NOMO-1 treated with DMSO at 0.1 percent for 48 hours (cell line): ENCODE results near the gene PIGV.

Experiments used
- DNase-seq: peaks from one replicate; lab custom pipeline; 2025; ENCODE audit not compliant: unreplicated experiment; lab: John Stamatoyannopoulos, UW

The PIGV gene

DNA sequence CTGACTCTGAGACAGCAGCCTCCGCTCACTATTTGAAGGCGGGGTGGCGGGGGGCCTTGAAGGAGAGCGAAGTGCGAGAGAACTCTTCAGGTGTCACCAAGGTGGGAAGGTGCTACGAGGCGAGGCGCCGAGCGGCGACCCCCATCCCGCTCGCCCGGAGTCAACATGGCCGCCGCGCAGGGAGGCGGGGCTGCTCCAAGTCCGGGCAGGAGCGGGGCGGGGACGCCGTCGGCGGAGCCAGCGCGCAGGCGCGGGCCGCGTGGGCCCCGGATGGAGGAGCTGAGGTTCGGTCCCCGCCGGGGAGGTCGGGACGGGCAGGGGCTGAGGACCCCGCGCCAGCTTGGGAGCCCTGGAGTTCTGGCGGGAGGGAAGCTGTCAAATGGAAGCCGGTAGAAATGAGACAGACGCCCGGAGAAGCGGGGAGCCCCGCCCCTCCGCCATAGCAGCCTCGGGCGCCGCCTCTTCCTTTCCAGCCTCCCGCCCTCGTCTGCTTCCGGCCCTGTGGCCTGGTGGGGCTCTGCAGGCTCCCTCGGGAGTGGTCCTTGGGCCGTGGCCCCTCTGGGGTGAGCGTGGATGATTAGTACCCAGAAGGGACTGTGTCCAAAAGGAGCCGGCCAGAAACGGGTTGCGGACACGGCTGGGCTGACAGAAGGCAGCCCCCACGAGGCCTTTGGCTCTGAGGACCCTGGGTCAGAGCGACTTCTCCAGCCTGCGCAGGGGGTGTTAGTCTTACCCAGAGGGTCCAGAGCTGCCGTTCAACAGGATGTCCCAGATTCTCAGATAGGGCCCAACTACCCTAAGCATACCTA, at the start of gene PIGV:
PIGV (plus strand) TSS at position 245 of the 809 bp plus-strand sequence. CDS start 2,866 bp downstream, outside the sequence.
- peak; percentile 82 for DNase-seq

DNA sequence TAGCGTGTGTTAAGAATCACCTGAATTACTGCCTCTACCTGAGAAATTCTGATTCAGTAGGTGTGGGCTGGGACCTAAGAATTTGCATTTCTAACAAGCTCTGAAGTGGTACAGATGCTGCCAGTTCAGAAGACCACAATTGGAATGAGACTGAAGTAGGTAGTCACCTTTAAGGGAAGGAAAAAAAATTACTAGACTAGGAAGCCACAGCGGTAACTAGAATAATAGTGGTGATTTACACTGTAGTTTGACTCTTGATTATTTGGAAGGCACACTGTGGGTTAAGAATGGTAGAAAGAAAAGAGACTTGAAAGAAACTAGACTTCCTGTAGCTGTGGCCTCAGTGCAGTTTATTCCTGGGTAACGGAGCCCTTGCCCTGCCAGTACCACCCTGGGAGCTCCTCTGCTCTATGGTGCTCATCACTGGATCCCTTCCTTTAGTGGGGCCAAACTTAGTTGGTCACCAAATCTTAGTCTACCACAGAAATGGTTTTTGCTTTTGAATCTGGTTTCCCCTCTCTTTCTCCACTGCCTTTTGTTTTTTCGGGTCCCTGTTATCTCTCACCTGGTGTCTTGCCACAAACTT, 48.3 kb upstream of the PIGV start:
- DNase-seq = no peak

DNA sequence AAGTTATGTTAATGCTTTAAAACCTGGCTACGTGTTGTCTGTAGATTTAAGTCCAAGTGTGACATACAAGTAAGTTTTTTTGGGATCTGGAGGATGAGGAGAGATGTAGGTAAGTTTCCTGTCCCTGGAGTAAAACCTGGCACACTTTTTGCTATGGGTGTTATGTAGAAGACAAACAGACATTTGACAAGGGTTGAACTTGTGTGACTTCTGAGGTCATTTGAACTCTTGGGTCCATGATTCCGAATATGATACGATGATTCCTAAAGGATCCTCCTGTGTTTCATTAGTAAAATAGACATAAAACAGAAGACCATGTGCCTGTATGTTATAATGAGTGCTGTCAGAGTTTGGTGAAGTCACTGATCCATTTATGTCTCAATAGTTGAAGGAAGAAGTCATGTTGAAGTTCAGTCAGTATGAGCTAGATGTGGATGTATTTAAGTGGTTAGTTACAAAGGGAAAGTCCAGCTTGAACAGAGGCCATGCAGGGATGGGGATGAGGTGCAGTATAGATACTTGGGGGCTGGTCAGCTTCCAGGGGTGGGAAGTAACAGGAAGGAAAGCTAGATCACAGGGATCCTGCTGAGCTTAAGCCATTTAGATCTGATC, 47.6 kb upstream of the PIGV start:
- no peak for DNase-seq

DNA sequence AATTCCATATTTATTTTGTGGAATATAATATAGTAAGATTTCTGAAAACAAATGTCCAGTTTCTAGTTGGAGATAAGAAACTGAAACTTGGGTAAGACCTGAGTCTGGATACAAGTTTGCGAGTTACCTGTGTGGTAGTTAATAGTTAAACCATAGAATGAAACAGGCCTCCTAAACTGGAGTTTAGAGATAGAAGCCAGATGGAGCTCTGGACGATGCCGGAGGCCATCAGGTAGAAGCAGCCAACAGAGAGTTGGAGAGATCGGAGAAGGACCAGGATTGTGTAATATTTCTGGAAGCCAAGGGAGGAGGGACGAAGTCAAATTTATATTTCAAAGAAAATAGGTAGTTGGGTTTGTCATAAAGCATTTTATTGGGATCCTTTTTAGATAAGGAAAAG, 46.8 kb upstream of the PIGV start:
- no peak for DNase-seq

DNA sequence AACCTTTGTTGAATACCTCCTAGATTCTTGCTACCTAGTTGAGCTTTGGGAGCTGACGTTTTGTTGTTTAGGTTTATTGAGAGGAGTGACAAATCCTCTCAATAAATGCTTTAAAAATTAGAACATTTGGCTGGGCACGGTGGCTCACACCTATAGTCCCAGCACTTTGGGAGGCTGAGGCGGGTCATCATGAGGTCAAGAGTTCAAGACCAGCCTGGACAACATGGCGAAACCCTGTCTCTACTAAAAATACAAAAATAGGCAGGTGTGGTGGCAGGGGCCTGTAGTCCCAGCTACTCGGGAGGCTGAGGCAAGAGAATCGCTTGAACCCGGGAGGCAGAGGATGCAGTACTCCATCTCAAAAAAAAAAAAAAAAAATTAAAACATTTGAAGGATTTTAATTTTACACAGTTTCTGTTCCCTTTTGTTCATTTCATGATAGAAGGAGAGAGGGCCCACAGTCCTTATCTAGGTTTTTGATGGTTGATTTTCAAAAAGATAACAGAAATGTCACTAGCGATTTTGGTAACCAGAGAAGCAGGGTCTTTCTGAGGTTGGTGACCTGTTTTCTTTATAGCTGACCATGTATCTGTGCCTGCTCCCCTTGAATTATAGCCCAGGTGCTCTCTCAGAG, 44.2 kb upstream of the PIGV start:
- peak; percentile 15 for DNase-seq

DNA sequence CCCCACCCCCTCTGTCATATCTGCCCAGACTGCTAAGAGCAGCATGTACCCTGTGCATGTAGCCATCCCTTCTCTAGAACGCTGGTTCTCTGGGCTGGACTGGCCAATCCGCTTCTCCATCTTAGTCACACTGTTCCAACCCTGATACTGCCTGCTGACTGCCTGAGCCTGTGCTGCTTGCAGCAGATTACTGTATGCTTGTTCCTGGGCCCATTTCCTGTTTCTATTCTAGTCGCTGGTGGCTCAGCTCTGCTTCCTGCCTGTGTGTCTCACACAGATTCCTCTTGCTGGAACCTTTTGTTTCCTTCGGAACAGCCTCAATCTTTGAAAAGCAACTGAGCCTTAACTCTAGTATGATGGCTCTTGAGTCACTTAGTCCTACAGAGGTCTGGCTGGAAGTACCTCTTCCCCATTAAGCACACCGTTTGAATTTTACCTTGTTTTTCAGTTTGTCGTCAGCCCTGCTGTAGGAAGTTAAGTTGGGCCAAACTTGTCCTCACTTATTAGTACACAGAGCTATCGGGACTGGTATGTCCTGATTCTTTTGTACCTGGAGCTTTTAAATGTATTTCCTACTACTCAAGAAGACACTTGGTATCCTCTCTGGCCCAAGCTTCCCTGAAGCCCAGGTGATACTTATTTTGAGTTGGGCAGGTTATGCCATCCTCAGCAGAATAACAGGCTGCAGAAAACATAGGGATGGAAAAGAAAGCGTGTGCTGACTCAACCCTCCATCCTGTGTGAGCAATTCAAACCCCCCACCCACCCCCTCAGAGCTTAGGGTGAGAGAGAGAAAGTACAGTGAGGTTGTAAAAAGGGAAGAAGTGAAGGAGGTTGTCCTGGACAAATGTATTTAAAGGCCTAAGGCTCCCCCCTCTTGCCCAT, 43.4 kb upstream of the PIGV start:
- DNase-seq = peak; percentile 89

DNA sequence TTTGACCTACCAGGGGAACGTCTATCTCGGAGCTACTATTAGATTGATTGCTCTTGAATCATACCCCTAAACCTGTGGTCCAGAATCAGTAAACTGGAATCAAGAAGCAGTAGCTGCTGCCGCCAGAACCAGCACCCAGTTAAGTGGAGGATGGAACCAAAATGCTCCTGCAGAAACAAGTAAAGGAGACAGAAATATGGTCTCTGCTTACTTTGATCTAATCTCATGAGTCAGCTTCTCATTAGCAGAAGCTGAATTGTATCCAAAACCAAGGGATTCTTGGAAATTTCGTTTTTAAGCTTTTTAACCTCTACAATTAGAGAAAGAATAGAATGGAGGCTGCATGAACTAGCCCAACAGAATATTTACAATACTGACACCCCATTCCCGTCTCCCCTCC, 42.6 kb upstream of the PIGV start:
- DNase-seq = no peak

DNA sequence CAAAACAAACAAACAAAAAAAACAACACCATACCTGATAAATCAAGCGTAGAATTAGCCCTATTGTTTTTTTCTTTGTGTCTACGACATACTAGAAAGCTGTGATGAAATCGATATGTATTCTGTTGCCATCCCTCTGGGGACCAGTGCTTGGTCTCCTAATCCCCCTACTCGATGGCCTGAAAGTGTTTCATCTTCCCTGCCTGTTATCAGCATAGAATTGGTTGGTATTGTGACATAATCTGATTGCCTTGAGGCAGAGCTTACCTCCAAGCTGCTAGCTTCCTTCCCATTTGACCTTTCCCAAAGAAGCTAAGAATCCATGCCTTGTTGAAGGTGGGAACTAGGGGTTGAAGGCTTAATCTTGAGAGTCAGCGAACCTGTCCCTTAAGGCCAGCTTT, 40.7 kb upstream of the PIGV start:
- no peak for DNase-seq

DNA sequence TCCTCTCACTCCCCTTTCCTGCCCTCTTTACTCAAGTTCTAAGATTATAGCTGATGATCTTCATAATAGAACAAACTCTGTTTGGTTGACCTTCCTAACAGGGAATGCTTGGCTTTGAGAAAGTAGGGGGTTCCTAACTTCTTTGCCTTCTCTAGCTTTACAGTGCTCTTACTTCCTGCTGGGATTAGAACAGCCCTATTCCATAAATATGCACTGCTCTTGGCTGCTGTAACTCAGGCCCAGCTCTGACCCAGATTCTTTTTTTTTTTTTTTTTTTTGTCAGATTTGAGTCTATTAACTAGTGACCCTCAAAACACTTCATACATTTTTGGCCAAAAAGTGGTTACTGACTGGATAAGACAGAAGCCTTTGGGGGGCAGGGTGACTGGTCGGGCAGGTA, 39.4 kb upstream of the PIGV start:
- no peak for DNase-seq

DNA sequence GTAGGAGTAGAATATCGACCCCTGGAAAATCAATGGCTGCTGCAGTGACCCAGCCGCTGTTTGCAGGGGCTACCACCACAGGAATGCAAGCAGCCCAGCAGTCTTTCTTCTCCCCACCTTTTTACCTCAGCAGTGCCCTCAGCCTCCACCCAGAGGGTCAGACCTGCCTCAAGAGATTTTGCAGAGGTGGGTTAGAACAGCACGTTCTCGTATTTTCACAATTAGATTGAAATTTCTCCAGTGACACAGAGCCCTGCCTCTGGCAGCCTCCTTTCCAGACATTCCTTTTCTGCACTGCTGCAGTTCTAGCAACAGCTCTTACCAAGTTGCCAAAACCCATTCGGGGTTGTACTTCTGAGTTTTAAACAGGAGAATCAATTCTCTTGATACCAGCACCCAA, 38.3 kb upstream of the PIGV start:
- DNase-seq = no peak

DNA sequence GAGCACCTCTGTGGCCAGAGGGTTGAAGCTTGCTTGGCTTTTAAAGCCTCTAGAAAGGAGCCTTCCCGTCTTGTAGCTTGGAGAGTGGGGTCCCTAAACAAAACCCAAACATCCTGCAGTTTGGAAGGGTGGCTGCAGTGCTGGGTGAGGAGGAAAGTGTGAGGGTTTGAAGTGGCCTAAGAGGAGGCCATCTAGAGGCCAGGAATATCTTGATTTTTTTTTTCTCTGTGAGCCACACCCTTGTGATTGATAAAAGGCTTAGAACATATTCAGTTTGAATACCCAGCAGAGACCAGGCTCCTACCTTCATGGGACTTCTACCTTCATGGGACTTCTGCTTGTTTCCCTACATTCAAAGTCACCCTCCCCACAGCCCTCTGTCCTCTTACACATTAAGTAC, 37.3 kb upstream of the PIGV start:
- no peak for DNase-seq

DNA sequence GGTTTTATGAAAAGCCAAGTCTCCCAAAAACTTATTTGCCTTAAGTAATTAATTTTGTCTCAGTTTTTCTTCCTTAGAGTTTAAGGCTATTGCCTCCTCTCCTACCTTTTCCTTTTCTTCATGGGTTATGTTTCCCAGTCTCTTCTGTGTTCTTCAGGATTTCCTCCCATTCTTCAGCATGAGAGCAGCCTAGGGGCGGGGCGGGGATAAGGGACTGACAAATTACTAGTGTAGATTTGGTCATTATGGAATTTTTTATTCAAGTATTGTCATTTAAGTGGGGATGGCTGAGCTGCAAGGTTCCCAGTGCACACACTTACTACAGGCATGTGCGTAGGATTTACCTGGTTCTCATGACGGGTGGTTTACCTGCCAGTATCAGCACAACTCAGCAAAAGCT, 35.2 kb upstream of the PIGV start:
- no peak for DNase-seq

DNA sequence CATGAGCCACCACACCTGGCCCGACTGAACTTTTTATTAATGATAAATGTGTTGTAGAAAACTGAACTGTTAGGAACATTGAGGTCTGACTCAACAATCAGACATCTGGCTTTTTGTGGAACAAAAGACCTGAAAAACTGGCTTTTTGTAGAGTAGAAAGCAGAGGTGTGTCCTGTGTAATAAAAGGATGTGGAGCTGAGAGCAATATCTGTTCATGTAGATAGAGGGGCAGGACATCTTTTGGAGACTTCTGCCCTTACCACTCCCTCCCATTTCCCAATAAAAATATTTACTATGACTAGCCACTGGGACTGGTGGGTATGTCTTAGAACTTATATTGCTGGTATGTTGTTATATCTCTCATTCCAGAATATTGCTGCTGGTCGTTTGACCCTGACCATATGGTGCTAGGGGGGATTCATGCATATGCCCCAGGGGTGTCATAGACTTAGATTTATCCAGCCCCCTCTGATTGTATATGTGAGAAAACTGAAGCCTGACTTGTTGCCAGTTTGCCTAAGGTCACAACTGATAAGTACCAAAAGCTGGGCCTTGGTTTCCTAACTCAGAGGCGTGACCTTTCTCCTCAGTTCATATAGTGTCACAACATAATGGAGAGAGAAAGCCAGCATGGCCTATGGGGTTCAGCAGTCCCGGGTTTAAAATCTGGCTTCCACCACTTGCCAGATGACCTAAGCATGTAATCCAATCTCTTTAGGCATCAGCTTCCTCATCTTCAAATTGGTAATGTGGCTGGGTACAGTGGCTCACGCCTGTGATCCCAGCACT, 33.5 kb upstream of the PIGV start:
- DNase-seq = no peak

DNA sequence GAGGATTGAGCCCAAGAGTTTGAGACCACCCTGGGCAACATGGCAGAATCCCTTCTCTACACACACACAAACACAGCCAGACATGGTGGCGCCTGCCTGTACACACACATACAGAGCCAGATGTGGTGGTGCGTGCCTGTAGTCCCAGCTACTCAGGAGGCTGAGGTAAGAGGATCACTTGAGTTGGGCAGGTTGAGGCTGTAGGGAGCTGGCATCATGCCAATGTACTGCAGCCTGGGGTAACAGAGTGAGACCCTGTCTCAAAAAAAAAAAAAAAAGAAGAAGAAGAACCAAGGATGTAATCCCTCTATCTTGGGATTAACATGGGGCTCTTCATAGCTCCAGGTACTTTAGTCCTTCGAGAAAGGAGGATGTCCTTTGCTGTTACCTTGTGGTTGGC, 29.4 kb upstream of the PIGV start:
- no peak for DNase-seq

DNA sequence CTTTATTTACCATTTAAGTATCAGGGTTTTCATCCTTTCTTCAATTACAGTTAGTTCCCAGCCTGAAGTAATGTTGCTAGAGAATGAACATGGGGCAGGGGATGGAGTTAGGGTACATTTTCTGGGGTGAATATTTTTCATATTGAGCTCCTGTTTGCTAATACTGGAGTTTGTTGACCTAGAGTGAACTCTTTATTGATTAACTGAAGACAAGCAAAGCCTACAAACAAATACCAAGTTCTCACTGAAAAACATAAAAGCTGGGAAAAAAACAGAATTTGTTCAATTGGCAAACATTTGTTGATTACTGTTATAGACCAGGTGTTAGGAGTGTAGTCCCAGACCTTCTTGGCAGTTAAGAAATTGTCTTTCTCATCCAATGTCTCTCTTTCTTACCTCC, 28.2 kb upstream of the PIGV start:
- DNase-seq = no peak

DNA sequence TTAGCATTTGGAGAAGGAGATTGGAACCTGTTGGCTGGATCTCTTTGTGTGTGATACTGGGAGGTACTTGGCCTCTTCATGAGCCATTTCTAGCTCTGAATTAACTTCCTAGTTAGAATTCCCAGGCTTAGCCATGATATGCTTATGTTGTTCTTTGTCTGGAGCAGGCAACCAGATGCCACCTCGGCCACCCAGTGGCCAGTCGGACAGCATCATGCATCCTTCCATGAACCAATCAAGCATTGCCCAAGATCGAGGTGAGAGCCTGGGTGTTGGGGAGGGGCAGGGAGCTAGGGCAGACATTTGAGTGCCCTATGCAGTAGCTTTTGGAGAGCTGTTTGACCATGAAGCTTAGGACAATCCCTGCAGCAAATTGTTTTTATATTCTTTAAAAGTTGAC, 26.5 kb upstream of the PIGV start:
- DNase-seq = no peak

DNA sequence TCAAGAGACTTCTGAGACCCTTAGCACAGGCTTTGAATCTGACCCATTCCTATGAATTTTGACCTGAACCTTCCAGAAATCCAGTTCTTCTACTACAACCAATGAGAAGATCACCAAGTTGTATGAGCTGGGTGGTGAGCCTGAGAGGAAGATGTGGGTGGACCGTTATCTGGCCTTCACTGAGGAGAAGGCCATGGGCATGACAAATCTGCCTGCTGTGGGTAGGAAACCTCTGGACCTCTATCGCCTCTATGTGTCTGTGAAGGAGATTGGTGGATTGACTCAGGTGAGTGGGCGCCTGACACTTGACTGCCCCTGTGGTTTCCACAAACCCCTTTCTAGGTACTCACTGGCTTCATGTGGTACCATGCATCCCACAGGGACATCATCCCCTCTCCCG, 20.0 kb upstream of the PIGV start:
- DNase-seq = no peak

DNA sequence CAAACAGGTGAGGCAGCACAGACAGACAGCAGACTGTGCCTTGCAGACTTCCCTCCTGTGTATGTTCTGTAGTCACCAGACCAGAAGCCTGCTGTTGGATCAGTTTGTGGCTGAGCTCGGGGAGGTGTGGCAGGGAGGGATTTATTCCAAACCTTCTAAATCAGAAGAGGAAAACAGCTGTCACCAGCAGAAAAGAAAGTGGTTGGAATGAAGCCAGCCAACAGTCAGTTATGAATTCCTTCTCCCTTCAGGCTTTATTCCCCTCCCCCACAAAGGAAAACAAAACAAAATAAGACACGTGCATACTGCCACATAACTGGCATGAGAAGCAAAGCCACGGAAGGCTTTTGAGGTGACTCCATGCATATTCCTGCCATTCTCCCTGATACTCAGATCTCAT, 19.0 kb upstream of the PIGV start:
- DNase-seq = no peak

DNA sequence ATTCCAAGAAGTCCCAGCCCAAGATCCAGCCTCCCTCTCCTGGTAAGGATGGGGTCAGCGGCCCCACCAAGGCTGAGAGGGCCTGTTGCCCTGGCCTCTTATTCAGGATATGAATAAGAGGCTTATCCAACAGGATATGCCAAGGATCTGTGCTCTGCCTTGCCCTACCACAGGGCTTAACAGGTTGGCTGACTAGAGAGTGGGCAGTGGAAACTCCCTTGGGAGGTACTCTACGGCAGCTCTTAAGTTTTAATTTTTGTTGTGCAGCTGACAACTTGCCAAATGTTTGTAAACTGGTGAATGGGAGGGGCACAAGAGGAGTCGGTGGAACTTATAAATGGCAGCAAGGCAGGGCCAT, 16.5 kb upstream of the PIGV start:
- DNase-seq = no peak

DNA sequence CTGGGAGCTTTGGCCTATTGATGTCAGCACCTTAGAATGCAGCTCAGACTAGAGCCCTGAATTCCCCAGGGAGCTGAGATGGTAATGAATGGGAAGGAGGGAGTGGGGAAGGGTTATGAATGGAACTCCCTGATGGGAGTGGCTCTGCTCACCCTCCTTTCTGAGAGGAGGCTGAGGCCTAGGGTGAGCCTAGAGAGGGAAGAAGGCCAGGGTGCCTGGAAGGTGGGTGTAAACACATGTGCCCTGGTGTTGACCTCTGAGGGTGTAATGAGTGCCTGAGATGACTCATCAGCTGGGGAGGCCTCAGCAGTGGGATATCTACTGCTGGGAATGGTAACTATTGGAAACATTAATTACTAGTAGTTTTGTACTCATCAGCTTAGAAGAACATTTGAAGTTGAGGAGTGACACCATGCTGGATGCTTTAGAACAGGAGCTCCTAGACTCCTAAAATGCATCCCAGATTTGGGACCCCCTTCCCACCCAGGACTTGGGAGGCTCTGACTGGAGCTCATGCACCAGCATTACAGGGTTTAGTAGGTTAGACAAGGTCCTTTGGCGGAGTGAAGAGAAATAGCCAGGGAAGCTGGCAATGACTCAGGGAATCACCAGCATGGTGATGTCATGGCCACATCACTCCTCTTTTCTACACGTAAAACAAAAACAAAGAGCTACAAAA, 16.0 kb upstream of the PIGV start:
- DNase-seq = no peak
